T-helper 1 cell treated with Interleukin-12 subunit alpha and Interleukin-12 subunit beta and Interleukin-4 antibody, amounts not matched to agents 30 ng/mL and 1 ng/mL, for 36 hours (primary cell): ENCODE results near the gene PXYLP1. TPM values are rescaled to one million over a fixed set of nuclear protein-coding genes. Genes with fewer than 3 reads are reported as not detected.

Experiments
- intact Hi-C: fragments of 100-400 bp; cut with micrococcal nuclease; formaldehyde crosslinking; loops from one replicate; pipeline ENCODE4 v1.15.1; 2024
- total RNA-seq: library from RNA; stranded (reverse); gene quantifications from 2 replicates; pipeline ENCODE4 v1.2.3, GENCODE V29; 2022

The PXYLP1 gene
- total RNA-seq, 1 donor from 2014 or later, result 17.1 TPM

GRCh38 chr3:141246958-141247301, 15.3 kb downstream of the PXYLP1 start:
- intact Hi-C loops, result no loop called here

GRCh38 chr3:141248064-141248463, 16.4 kb downstream of the PXYLP1 start:
- intact Hi-C loops, result no loop called here

- intact Hi-C loops, result no loop called here
Observed at GRCh38 chr3:141249041-141249440, 17.4 kb downstream of the PXYLP1 start.

- intact Hi-C loops, result no loop called here
Observed at GRCh38 chr3:141250342-141250741, 18.7 kb downstream of the PXYLP1 start.

GRCh38 chr3:141250828-141251227, 19.2 kb downstream of the PXYLP1 start:
- intact Hi-C loops, result no loop called here

GRCh38 chr3:141253326-141253725, 21.7 kb downstream of the PXYLP1 start:
- intact Hi-C loops, result no loop called here

- intact Hi-C loops, result no loop called here
Observed at GRCh38 chr3:141253811-141254210, 22.2 kb downstream of the PXYLP1 start.

- intact Hi-C loops, result no loop called here
Observed at GRCh38 chr3:141255137-141255845, 23.7 kb downstream of the PXYLP1 start.

- intact Hi-C loops, result loop anchor here (1.0 to 2.0 kb wide), 6 partner anchors 13 to 358 kb away; partner anchors contain the start of gene PXYLP1
Observed at GRCh38 chr3:141255846-141256261, 24.2 kb downstream of the PXYLP1 start.

- intact Hi-C loops, result loop anchor here (1.0 to 2.0 kb wide), 6 partner anchors 14 to 359 kb away; partner anchors contain the start of gene PXYLP1
Observed at GRCh38 chr3:141256820-141257219, 25.2 kb downstream of the PXYLP1 start.

GRCh38 chr3:141257961-141258360, 26.3 kb downstream of the PXYLP1 start:
- intact Hi-C loops, result loop anchor here (2.0 kb wide), 1 partner anchor 247 kb away; no protein-coding TSS in a partner anchor

GRCh38 chr3:141258973-141259372, 27.3 kb downstream of the PXYLP1 start:
- intact Hi-C loops, result loop anchor here (1.0 kb wide), 1 partner anchor 8 kb away; no protein-coding TSS in a partner anchor

- intact Hi-C loops, result loop anchor here (1.0 kb wide), 1 partner anchor 7 kb away; no protein-coding TSS in a partner anchor
Observed at GRCh38 chr3:141259821-141260629, 28.4 kb downstream of the PXYLP1 start.

GRCh38 chr3:141260630-141260927, 29.0 kb downstream of the PXYLP1 start:
- intact Hi-C loops, result no loop called here

- intact Hi-C loops, result no loop called here
Observed at GRCh38 chr3:141261472-141262307, 30.1 kb downstream of the PXYLP1 start.

- intact Hi-C loops, result no loop called here
Observed at GRCh38 chr3:141262308-141262705, 30.7 kb downstream of the PXYLP1 start.

GRCh38 chr3:141266186-141266585, 34.6 kb downstream of the PXYLP1 start:
- intact Hi-C loops, result no loop called here

- intact Hi-C loops, result loop anchor here (1.0 kb wide), 6 partner anchors 8 to 44 kb away; partner anchors contain the start of gene PXYLP1
Observed at GRCh38 chr3:141266797-141267555, 35.4 kb downstream of the PXYLP1 start.

- intact Hi-C loops, result loop anchor here (1.0 kb wide), 6 partner anchors 8 to 44 kb away; partner anchors contain the start of gene PXYLP1
Observed at GRCh38 chr3:141267629-141268028, 36.0 kb downstream of the PXYLP1 start.

GRCh38 chr3:141268306-141268705, 36.7 kb downstream of the PXYLP1 start:
- intact Hi-C loops, result no loop called here

- intact Hi-C loops, result no loop called here
Observed at GRCh38 chr3:141268791-141269190, 37.2 kb downstream of the PXYLP1 start.
